HG03159 (cell line): ENCODE results near the gene KCNA10.

Experiments used
- ATAC-seq: cut with Tn5 transposase; IDR thresholded peaks from one replicate; pipeline ENCODE4 v1.9.1; 2021; ENCODE audit warnings: mild to moderate bottlenecking, moderate library complexity; ENCODE audit not compliant: unreplicated experiment

KCNA10 gene

DNA sequence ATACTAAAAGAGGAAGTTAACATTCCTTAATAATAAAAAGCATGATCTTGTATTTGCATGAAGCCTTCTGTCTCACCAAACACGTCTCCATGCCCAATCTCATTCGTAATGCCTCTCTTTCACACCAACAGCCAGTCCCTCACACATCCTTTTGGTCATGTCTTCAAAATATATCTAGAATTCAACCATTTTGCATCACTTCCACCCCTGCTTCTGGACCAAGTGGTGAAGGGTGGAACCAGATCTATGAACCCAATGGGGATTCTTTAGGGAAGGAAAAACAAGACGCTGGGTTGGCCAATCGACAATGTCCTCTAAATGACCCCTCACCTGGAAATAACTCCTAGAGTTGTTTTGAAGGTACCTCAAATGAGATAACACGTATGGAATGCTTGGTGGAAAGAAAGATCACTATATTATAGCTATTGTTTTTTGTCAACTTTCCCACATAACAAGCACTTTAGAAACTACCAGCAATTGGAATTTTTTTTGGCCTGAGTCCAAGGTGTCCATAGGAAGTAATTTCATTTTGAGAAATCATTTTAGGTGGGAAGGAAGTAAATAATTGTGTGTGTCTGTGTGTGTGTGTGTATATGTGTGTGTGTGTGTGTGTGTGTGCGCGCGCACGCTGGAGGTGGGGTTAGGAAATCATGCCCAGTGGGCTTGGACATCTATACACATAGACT, at the start of gene KCNA10:
TSS of gene KCNA10 (minus strand) at position 51 of the 686 bp plus-strand sequence. CDS start 388 bp downstream, outside the sequence.
- ATAC-seq = no peak

GRCh38 chr1:110566836-110567235, 47.9 kb upstream of the KCNA10 start:
- ATAC-seq = no peak

GRCh38 chr1:110565565-110565964, 46.6 kb upstream of the KCNA10 start:
- no peak for ATAC-seq

- no peak for ATAC-seq
These were observed 44.1 kb upstream of the KCNA10 start for GRCh38 chr1:110563089-110563488.

DNA sequence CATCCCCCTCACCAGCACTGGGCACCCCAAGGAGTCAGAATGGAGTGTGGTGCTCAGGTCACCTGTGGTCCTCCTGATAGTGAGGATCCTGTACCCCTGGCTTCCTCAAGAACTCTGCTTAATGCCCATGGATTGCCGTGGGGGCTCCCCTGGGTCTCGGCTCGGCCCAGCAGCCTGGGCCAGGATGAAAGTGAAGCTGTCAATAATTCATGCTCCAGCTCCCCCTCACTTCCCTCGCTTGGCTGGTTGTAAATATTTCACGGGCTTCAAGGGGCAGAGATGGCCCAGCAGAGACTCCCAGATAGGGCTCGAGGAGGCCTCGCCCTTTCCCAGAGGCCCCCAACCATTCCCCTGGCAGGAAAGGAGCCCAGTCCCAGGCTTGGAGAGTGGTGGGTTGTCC, 42.6 kb upstream of the KCNA10 start:
- ATAC-seq = no peak

DNA sequence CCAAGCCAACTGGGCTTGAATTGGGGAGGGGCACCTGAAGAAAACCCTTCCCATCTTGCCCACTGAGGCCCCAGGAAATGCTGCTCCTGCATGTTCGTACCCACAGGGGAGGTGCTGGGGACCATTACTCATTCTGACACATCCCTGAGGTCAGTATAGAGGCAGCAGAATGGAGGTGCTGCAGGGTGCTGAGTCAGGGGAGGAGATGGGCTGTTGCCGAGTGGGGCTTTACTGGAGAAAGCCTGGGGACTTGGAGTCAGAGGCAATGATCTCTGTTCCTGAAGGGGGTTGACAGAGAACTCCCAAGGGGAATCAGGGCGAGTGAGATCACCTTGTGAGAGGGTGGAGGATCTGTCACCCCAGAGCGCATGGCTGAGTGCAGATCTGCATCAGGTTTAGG, 40.2 kb upstream of the KCNA10 start:
- ATAC-seq = no peak

DNA sequence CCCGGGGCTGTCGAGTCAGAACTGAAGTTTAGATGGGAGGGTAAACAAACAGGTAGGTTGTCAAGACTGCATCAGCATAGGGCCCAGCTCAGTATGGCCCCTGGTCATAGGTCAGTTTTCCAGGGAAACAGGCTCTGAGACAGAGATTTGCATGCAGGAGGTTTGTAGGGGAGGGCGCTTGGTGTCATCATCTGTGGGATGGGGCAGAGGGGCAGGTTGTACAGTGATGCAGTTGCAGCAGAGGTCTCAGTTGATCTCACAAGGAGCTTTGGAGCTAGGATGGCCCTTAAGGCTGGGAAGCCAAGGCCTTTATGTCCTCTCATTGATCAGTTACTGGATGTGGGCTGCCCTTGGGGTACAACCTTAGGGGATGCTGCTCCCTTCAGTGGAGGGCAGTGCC, 38.5 kb upstream of the KCNA10 start:
- no peak for ATAC-seq

GRCh38 chr1:110556471-110556807, 37.5 kb upstream of the KCNA10 start:
- ATAC-seq = no peak

GRCh38 chr1:110555807-110556470, 37.0 kb upstream of the KCNA10 start:
- ATAC-seq = no peak

DNA sequence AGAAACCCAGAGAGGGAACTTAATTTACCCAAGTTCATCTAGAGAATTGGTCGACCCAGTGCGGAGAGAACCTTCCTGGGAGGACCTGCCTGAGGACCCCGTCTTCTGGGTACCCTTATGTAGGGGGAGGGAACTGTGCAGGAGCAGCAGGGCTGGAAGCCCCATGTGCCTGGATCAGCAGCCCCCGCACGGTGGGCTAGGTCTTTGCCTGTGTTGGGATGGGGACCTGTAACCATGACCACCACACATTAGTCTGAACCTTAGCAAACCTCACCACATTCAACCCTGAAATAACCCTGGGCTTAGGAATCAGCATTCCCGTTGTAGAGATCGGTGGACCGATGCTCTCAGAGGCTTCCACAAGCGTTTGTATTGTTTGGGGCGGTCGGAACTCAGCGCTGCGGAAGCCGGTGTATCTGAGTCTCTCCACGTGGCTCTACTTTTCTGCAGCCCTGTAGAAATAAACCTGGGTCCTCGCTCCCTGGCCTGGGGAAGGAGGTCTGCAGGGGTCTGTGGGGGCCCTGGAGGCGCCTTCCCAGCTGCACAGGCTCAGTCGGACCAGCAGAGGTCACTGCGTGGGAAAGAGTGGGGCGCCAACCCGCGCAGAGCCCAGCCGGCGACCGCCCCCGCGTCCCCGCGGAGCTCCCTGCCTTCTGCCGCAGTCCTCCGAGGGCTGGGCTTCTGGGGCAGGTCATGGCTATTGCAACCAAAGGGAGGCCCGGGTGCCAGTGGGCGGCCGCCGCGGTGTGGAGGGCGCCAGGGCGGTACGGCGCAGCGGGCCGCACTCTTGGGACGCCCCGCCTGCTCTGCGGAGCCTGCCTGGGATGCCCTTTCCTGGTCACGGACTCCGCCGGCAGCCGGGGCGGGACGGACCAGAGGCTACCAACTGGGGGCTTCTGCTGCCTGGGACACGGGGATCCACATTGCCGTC, 36.2 kb upstream of the KCNA10 start:
- ATAC-seq = peak; percentile 52

DNA sequence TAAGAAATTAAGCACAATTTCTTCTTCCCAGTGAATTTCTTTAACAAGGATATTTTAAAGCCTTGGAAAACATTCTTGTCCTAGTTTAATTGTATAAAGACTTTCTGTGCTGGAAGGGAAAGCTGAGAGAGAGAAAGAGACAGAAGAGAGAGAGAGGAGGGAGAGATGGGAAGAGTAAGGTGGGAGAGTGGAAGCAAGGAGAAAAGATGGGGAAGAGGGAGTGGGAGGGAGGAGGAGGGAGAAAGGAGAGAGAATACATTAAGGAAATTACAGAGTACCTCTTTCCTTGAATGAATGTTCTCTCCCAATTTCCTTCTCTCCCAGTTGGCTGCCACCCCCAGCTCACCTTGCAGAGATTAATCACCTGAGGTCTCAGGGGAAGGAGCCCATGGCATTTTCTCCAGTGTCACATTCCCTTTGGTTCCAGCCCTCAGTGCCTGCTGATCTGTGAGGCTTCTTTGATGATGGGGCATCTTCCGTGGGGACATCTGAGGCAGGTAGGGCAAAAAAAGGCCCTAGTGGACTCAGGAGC, 32.4 kb upstream of the KCNA10 start:
- no peak for ATAC-seq

DNA sequence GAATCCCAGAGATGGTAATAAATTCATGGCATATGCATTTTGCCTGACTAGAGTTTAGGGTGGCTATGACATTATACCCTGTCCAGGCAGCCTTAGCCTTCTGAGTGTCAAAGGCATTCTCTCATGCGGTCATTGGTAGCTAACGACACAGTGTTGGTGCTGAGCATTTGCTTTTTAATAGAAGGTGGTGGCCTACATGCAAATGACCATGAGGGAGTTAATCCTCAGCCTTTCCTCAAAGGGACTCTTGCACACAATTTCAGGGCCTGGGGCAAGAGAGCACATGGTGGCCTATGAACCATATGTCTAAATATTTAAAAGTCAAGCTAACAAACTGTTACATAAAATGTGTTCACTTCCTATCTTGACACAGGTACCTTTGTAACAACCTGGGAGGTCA, 30.9 kb upstream of the KCNA10 start:
- no peak for ATAC-seq

DNA sequence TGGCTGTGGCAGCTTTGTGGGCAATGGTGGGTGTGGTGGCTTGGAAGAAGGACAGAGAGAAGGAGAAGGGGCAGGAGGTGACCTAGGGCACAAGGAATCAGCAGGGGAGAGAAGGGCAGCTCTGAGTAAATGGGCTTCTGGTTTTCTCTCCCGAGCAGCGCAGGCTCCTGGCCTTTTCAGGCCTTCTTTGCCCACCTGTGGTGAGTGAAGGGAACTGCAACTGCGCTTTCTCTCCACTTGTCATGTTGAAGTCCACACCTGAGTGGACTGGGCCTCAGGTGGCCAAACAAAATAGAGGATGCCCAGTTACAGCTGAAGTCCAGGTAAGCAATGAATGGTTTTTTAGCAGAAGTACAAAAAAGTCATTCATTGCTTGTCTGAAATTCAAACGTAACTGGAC, 29.4 kb upstream of the KCNA10 start:
- no peak for ATAC-seq

DNA sequence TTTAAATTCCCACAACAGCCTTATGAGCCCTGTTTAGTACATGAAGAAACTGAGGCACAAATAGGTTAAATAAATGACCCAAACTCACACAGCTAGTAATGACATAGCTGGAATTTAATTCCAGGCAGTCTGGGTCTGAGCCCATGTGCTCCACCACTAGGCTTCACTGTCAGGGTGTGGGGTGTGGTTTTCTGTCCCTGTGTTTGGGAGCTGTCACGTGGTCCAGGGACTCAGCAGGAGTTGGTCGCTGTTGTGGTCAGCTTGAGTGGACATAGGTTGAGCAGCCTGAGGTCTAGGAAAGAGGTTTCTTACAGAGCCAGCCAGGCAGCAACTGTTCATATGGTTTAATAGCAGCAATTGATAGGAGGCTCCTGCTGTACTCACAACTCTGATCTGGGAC, 28.0 kb upstream of the KCNA10 start:
- no peak for ATAC-seq

DNA sequence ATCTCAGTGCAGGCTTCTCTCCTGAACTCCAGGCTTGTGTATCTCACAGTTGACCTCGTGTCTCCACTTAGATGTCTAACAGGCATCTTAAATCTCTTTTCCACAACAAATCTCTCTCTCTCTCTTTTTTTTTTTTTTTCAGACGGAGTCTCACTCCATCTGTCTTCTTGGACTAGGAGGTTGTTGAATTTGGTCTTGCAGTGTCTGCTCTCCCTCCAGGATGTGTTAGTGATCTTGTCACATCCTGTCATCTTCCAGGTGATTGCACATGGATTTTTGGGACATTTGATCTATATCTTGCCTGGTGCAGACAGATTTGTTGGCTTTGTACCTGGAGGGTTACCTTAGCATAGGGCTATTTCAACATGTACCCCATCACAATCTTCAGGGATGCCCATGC, 26.5 kb upstream of the KCNA10 start:
- ATAC-seq = no peak

DNA sequence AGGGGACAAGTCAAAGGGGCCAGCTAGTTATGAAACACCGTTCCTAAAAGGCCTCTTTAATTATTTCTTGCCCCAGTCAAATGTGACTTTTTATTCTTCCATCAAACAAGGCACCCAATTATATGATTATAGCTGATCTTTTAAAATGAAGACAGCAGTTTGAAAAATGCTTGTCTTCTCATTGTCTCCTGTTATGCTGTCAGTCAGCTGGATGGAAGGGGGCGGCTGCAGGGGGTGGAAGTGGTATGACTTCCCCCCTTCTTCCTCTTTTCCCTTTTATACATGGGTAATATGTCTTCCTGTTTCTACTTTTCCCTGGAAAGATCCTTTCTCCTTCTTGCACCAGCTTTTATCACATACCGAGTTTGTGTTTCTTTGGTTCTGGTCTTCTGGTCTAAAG, 25.8 kb upstream of the KCNA10 start:
- no peak for ATAC-seq

DNA sequence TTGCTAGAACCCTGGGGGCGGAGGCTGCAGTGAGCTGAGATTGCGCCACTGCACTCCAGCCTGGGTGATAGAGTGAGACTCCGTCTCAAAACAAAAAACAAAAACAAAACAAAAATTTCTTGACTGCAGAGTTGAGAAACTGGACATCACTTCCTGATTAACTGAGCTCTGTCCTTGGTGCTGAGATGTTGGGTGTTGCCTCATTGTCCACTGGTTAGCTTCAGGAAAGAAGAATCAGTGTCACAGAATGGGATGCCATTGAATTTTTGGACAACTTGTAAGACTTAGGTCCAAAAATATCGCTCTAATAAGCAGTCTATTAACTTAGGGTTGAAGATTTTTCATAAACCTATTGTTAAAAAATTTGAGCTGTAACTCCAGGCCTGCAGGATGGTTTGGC, 23.8 kb upstream of the KCNA10 start:
- no peak for ATAC-seq

DNA sequence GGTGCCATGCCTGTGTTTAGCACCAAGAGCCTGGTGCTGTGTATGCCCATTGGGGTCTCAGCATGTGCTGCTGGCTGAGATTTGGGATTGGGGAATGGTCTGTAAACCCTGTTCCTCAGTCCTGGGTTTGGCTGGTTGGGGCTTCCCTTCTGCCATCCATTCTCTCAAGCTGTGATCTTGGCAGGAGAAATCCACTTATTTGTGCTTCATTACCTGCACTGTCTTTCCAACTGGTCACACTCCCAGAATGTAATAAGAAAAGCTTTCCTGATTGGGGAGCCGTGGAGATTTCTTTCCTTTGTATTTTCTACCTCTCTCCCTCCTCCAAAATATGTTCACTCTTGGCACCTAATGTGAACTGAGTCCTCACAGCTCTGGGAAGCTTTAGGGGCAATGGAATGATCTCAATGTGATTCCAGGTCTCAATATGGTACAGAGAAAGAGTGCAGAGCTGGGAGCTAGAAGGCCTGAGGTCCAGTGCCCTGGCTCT, 23.0 kb upstream of the KCNA10 start:
- no peak for ATAC-seq

DNA sequence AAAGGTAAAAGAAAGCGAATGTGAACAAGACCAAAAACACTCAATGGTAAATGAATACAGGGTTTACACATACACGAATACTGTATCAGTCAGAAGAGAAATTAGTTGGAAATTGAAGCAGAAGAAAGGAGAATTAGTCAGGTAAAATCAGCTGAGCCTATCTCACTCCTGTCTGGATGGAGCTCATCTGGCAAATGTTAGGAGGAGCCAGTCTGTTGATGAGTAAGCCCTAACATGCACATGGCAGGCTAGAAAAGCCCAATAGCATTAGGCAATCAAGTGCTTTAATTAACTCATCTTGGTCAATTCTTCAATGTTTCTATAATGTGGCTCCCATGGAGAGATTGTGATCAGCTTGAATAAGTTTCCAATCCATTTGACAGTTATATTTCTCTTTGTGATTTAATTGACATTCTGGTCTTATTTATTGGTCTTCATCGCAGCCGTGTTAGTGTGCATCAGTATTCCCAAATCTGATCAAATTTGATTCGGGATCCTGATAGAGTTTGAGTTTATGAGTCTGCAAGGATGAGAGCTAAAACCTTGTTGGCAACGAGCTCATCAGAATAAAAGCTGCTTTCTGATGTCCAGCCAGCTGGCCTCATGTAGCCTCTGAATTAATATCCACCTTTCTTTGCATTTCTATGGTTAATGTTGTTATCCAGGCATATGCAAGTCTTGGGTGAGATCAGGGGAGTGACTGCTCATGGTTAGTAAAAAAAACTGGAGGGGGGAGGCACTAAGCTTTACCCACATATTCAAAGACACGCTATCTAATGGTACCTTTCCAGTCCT, 22.1 kb upstream of the KCNA10 start:
- no peak for ATAC-seq

GRCh38 chr1:110538921-110539320, 19.9 kb upstream of the KCNA10 start:
- no peak for ATAC-seq

GRCh38 chr1:110538075-110538474, 19.1 kb upstream of the KCNA10 start:
- ATAC-seq = no peak
